OCI-LY1 (cell line): ENCODE data around the gene SLCO3A1.

Experiments
- H2AFZ ChIP-seq: fragments of 200-600 bp; sonication (generic), shearing (Covaris generic); 2 replicates; pipeline ENCODE4 v1.6.0; 2014; ENCODE audit warnings: antibody characterized with exemption, mild to moderate bottlenecking, low read length
- H3F3A ChIP-seq: fragments of 200-600 bp; sonication (generic), shearing (Covaris generic); 2 replicates; pipeline ENCODE4 v1.6.0; 2014; ENCODE audit warnings: mild to moderate bottlenecking, antibody characterized with exemption, low read length, moderate library complexity; ENCODE audit not compliant: insufficient read depth
- H3K27ac ChIP-seq: fragments of 200-600 bp; sonication (generic); 2 replicates; pipeline ENCODE4 v1.5.1; 2014; ENCODE audit warnings: low read length, mixed run types, mild to moderate bottlenecking, low read depth; ENCODE audit not compliant: poor library complexity, severe bottlenecking
- H3K27me3 ChIP-seq: fragments of 200-600 bp; sonication (generic); 2 replicates; pipeline ENCODE4 v1.6.0; 2014; ENCODE audit warnings: antibody characterized with exemption, mild to moderate bottlenecking, low read length, moderate library complexity; ENCODE audit not compliant: insufficient read depth
- H3K36me3 ChIP-seq: fragments of 200-600 bp; sonication (generic); 2 replicates; pipeline ENCODE4 v1.6.1; 2014; ENCODE audit warnings: mild to moderate bottlenecking, antibody characterized with exemption, low read length, moderate library complexity, mixed read lengths; ENCODE audit not compliant: insufficient read depth
- H3K4me1 ChIP-seq: fragments of 200-600 bp; sonication (generic); 2 replicates; pipeline ENCODE4 v1.5.1; 2014; ENCODE audit warnings: mild to moderate bottlenecking, low read length, moderate library complexity; ENCODE audit not compliant: insufficient read depth, severe bottlenecking
- H3K4me2 ChIP-seq: fragments of 200-600 bp; sonication (generic), shearing (Covaris generic); 2 replicates; pipeline ENCODE4 v1.6.1; 2014; ENCODE audit warnings: low read length
- H3K4me3 ChIP-seq: fragments of 200-600 bp; sonication (generic); 2 replicates; pipeline ENCODE4 v1.5.1; 2014; ENCODE audit warnings: low read length, low read depth, mild to moderate bottlenecking, mixed read lengths; ENCODE audit not compliant: poor library complexity, severe bottlenecking
- H3K79me2 ChIP-seq: fragments of 200-600 bp; shearing (Covaris generic); 2 replicates; pipeline ENCODE4 v1.6.1; 2016; ENCODE audit warnings: mixed run types, low read length, mixed read lengths; ENCODE audit not compliant: insufficient read depth
- H3K9ac ChIP-seq: fragments of 200-600 bp; sonication (generic), shearing (Covaris generic); 2 replicates; pipeline ENCODE4 v1.6.1; 2014; ENCODE audit warnings: mild to moderate bottlenecking, low read length, mixed read lengths
- H3K9me2 ChIP-seq: fragments of 200-600 bp; sonication (generic), shearing (Covaris generic); 2 replicates; pipeline ENCODE4 v1.6.1; 2014; ENCODE audit warnings: low read depth, mild to moderate bottlenecking, low read length, mixed read lengths
- H3K9me3 ChIP-seq: fragments of 200-600 bp; shearing (Covaris generic); 2 replicates; pipeline ENCODE4 v1.6.1; 2014; ENCODE audit warnings: low read length, mixed read lengths
- H4K20me1 ChIP-seq: fragments of 200-600 bp; sonication (generic), shearing (Covaris generic); 2 replicates; pipeline ENCODE4 v1.6.0; 2016; ENCODE audit warnings: mild to moderate bottlenecking, low read length; ENCODE audit not compliant: insufficient read depth
- EZH2 ChIP-seq: fragments of 200-600 bp; sonication (generic), shearing (Covaris generic); IDR thresholded peaks from 2 replicates; pipeline ENCODE4 v1.8.0; 2017; ENCODE audit warnings: borderline replicate concordance, mixed run types, mild to moderate bottlenecking, antibody characterized with exemption, low read length, moderate library complexity, mixed read lengths
- TF ChIP-seq, protein P1 (sequence below): fragments of 200-600 bp; sonication (generic), shearing (Covaris generic); IDR thresholded peaks from 2 replicates; pipeline ENCODE4 v1.5.1; 2017; ENCODE audit warnings: mild to moderate bottlenecking, antibody characterized with exemption, low read length, moderate library complexity, mixed read lengths

SLCO3A1 gene

DNA sequence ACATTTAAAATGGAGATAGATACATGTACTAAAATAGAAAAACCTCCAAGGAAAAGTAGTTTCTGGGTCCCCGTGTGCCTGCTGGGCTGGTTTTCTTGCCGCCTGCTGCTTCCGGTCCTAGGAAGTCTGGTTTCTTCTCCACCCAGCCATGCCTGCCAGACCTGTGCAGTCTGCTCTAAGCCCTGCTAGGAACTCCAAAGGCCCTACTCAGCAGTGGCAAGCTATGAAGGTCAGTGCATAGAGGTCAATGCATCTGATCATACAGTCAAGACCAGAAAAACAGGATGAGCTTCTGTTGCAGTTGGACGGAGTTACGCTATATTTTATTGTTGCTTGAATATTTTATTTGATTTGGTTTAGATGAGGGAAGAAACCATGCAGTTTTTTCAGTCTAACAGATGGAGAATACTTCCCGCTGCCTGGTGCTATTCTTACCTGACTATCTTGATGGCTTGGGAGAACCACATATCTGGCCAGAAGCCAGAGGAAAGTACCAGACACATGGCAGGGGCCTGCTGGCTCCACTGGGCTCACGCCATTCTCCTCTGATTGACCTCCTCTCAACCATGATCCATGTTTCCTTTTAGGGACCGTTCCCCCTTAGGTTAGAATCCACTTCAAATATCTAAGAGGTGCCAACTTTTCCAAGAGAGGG, 313.4 kb downstream of the SLCO3A1 start:
- H3K79me2 ChIP-seq = no peaks in the 10 kb centered on the region
- H3K27me3 ChIP-seq = no peaks in the 10 kb centered on the region
- no peak overlapping the region for H3K9ac ChIP-seq
- H3F3A ChIP-seq = no peaks in the 10 kb centered on the region
- H3K4me3 ChIP-seq = no peak overlapping the region
- no peaks in the 10 kb centered on the region for H3K9me2 ChIP-seq
- no peaks in the 10 kb centered on the region for H3K36me3 ChIP-seq
- no peak for TF ChIP-seq EZH2
- TF ChIP-seq, protein P1, sequence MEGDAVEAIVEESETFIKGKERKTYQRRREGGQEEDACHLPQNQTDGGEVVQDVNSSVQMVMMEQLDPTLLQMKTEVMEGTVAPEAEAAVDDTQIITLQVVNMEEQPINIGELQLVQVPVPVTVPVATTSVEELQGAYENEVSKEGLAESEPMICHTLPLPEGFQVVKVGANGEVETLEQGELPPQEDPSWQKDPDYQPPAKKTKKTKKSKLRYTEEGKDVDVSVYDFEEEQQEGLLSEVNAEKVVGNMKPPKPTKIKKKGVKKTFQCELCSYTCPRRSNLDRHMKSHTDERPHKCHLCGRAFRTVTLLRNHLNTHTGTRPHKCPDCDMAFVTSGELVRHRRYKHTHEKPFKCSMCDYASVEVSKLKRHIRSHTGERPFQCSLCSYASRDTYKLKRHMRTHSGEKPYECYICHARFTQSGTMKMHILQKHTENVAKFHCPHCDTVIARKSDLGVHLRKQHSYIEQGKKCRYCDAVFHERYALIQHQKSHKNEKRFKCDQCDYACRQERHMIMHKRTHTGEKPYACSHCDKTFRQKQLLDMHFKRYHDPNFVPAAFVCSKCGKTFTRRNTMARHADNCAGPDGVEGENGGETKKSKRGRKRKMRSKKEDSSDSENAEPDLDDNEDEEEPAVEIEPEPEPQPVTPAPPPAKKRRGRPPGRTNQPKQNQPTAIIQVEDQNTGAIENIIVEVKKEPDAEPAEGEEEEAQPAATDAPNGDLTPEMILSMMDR = no peak
- no peaks in the 10 kb centered on the region for H4K20me1 ChIP-seq
- no peaks in the 10 kb centered on the region for H3K4me1 ChIP-seq
- H3K4me2 ChIP-seq = no peak overlapping the region
- H2AFZ ChIP-seq = no peak overlapping the region
- H3K27ac ChIP-seq = no peak overlapping the region
- H3K9me3 ChIP-seq = no peaks in the 10 kb centered on the region

- no peaks in the 10 kb centered on the region for H4K20me1 ChIP-seq
- no peak overlapping the region for H3K4me3 ChIP-seq
- H3K27ac ChIP-seq = no peak overlapping the region
- no peaks in the 10 kb centered on the region for H3K27me3 ChIP-seq
- H3K79me2 ChIP-seq = no peaks in the 10 kb centered on the region
- H3F3A ChIP-seq = no peaks in the 10 kb centered on the region
- H3K36me3 ChIP-seq = no peaks in the 10 kb centered on the region
- no peak overlapping the region for H3K4me2 ChIP-seq
- H3K4me1 ChIP-seq = no peaks in the 10 kb centered on the region
- TF ChIP-seq, protein P1 = no peak
- TF ChIP-seq EZH2 = no peak
- no peak overlapping the region for H3K9ac ChIP-seq
- H3K9me3 ChIP-seq = no peaks in the 10 kb centered on the region
- no peaks in the 10 kb centered on the region for H3K9me2 ChIP-seq
- H2AFZ ChIP-seq = no peak overlapping the region
These were observed 313.9 kb downstream of the SLCO3A1 start for GRCh38 chr15:92167451-92167850.

GRCh38 chr15:92168066-92168683, 314.7 kb downstream of the SLCO3A1 start:
- Histone ChIP-seq H3F3A (no peaks in the 10 kb centered on the region), H3K27ac (no peak overlapping the region), H3K79me2 (no peaks in the 10 kb centered on the region), H2AFZ (no peak overlapping the region), H3K36me3 (no peaks in the 10 kb centered on the region), H3K4me2 (no peak overlapping the region), H3K9me2 (no peaks in the 10 kb centered on the region), H3K4me3 (no peak overlapping the region), H3K4me1 (no peaks in the 10 kb centered on the region), H3K27me3 (no peaks in the 10 kb centered on the region), H3K9ac (no peak overlapping the region), H3K9me3 (no peaks in the 10 kb centered on the region), H4K20me1 (no peaks in the 10 kb centered on the region)
- no peak for TF ChIP-seq EZH2
- TF ChIP-seq, protein P1 = no peak
